GM20000 (cell line): ENCODE data around the gene C1orf35.

ENCODE experiments used
- DNase-seq: peaks from one replicate; pipeline ENCODE4 v3.0.0; 2012; ENCODE audit warnings: low spot score
- CTCF ChIP-seq: IDR thresholded peaks from 2 replicates; pipeline ENCODE4 v1.5.1; 2012; ENCODE audit warnings: mild to moderate bottlenecking, control low read depth; ENCODE audit errors: extremely low read depth, missing control alignments

Gene C1orf35

GRCh38 chr1:228149406-228150119 lies 46.4 kb upstream of the C1orf35 start, which contains the start of gene GJC2:
GJC2 (plus strand) TSS chr1:228149930; CDS start chr1:228157759, 7,829 bp downstream.
- DNase-seq, result no peak

GRCh38 chr1:228148935-228149405 lies 45.8 kb upstream of the C1orf35 start:
- no peak for DNase-seq
- no peak for TF ChIP-seq CTCF

More at GRCh38 chr1:228149406-228150119, 46.4 kb upstream of the C1orf35 start, which contains the start of gene GJC2:
- no peak for TF ChIP-seq CTCF

- no peak for TF ChIP-seq CTCF
- DNase-seq, result no peak
Observed at GRCh38 chr1:228148196-228148861, 45.2 kb upstream of the C1orf35 start.

GRCh38 chr1:228147768-228148167 lies 44.6 kb upstream of the C1orf35 start:
- TF ChIP-seq CTCF, result no peak

GRCh38 chr1:228147151-228147693 lies 44.1 kb upstream of the C1orf35 start:
- peak; percentile 12 for DNase-seq
- no peak for TF ChIP-seq CTCF

More at GRCh38 chr1:228147768-228148167, 44.6 kb upstream of the C1orf35 start:
- peak; percentile 11 for DNase-seq

- DNase-seq, result peak; percentile 11
- TF ChIP-seq CTCF, result no peak
Observed at GRCh38 chr1:228146417-228147150, 43.5 kb upstream of the C1orf35 start.
